ENCODE measurements around the gene SH2D4B.

- TF ChIP-seq, protein P1, sequence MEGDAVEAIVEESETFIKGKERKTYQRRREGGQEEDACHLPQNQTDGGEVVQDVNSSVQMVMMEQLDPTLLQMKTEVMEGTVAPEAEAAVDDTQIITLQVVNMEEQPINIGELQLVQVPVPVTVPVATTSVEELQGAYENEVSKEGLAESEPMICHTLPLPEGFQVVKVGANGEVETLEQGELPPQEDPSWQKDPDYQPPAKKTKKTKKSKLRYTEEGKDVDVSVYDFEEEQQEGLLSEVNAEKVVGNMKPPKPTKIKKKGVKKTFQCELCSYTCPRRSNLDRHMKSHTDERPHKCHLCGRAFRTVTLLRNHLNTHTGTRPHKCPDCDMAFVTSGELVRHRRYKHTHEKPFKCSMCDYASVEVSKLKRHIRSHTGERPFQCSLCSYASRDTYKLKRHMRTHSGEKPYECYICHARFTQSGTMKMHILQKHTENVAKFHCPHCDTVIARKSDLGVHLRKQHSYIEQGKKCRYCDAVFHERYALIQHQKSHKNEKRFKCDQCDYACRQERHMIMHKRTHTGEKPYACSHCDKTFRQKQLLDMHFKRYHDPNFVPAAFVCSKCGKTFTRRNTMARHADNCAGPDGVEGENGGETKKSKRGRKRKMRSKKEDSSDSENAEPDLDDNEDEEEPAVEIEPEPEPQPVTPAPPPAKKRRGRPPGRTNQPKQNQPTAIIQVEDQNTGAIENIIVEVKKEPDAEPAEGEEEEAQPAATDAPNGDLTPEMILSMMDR (conservative IDR thresholded peaks at IDR 0.05; ENCODE audit: low read depth, low read length), result no peak
- TF ChIP-seq EZH2phosphoT487 (IDR thresholded peaks at IDR 0.05; ENCODE audit: borderline replicate concordance, low read length), result no peak
- no peak for TF ChIP-seq EZH2 (IDR thresholded peaks at IDR 0.05; ENCODE audit: low read length, unreplicated experiment)
These were observed 25.6 kb upstream of the SH2D4B start for GRCh38 chr10:80512031-80512526.

All from PC-3 (cell line).